OCI-LY7 (cell line): ENCODE data around the gene HSP90B1. TPM values are rescaled to one million over a fixed set of nuclear protein-coding genes. Genes with fewer than 3 reads are reported as not detected.

Experiments used
- BruUV-seq: library from RNA; stranded (reverse); fragments of 400-500 nt; replicated peaks from 2 replicates; lab custom pipeline; 2021; lab: Mats Ljungman, UMichigan
- CTCF ChIA-PET: fragments of 300-600 bp; sonication (Branson Sonifier 250); formaldehyde crosslinking; loops from one replicate; lab custom pipeline; 2022; ENCODE audit warnings: antibody characterized with exemption; ENCODE audit not compliant: unreplicated experiment; lab: Charles Lee
- POLR2A ChIA-PET: fragments of 300-600 bp; sonication (Branson Sonifier 250); formaldehyde crosslinking; loops from one replicate; lab custom pipeline; 2022; ENCODE audit warnings: antibody characterized with exemption; lab: Charles Lee
- DNase-seq: peaks from one replicate; pipeline ENCODE4 v3.0.0-alpha.2; 2015; ENCODE audit warnings: low spot score
- H2AFZ ChIP-seq: fragments of 200-600 bp; sonication (generic), shearing (Covaris generic); 2 replicates; pipeline ENCODE4 v1.6.1; 2014; ENCODE audit warnings: mild to moderate bottlenecking, antibody characterized with exemption, low read length, moderate library complexity
- H3K27ac ChIP-seq: fragments of 200-600 bp; sonication (generic); 2 replicates; pipeline ENCODE4 v1.5.1; 2014; ENCODE audit warnings: mixed run types, low read depth, mild to moderate bottlenecking, moderate library complexity, low read length, inconsistent platforms; ENCODE audit not compliant: poor library complexity, severe bottlenecking
- H3K36me3 ChIP-seq: fragments of 200-600 bp; sonication (generic); 2 replicates; pipeline ENCODE4 v1.6.1; 2014; ENCODE audit warnings: mild to moderate bottlenecking, antibody characterized with exemption, low read length, moderate library complexity, mixed read lengths; ENCODE audit not compliant: insufficient read depth
- H3K4me1 ChIP-seq: fragments of 200-600 bp; sonication (generic); 2 replicates; pipeline ENCODE4 v1.5.1; 2014; ENCODE audit warnings: mild to moderate bottlenecking, low read length; ENCODE audit not compliant: insufficient read depth, poor library complexity, severe bottlenecking
- H3K4me2 ChIP-seq: fragments of 200-600 bp; sonication (generic); 2 replicates; pipeline ENCODE4 v1.6.1; 2014; ENCODE audit warnings: mild to moderate bottlenecking, low read length
- H3K4me3 ChIP-seq: fragments of 200-600 bp; sonication (generic); 2 replicates; pipeline ENCODE4 v1.5.1; 2014; ENCODE audit warnings: mild to moderate bottlenecking, low read depth, low read length; ENCODE audit not compliant: poor library complexity, severe bottlenecking
- H3K79me2 ChIP-seq: fragments of 200-600 bp; sonication (generic); 2 replicates; pipeline ENCODE4 v1.6.1; 2016; ENCODE audit warnings: low read depth, mild to moderate bottlenecking, low read length, moderate library complexity, mixed read lengths; ENCODE audit not compliant: insufficient read depth
- H3K9me2 ChIP-seq: fragments of 200-600 bp; sonication (generic); 2 replicates; pipeline ENCODE4 v1.6.1; 2016; ENCODE audit warnings: mild to moderate bottlenecking, low read length, mixed read lengths; ENCODE audit not compliant: insufficient read depth
- H3K9me3 ChIP-seq: fragments of 200-600 bp; sonication (generic); 2 replicates; pipeline ENCODE4 v1.6.1; 2014; ENCODE audit warnings: mild to moderate bottlenecking, mixed run types, low read length, mixed read lengths
- H4K20me1 ChIP-seq: fragments of 200-600 bp; sonication (generic); 2 replicates; pipeline ENCODE4 v1.6.1; 2014; ENCODE audit warnings: mild to moderate bottlenecking, antibody characterized with exemption, low read length, moderate library complexity, mixed read lengths; ENCODE audit not compliant: insufficient read depth
- CTCF ChIP-seq: fragments of 200-600 bp; sonication (generic); conservative IDR thresholded peaks from 2 replicates; pipeline ENCODE4 v1.5.1; 2014; ENCODE audit warnings: mild to moderate bottlenecking, antibody characterized with exemption, low read length, moderate library complexity, mixed read lengths
- EZH2phosphoT487 ChIP-seq: fragments of 200-600 bp; sonication (generic); IDR thresholded peaks from 2 replicates; pipeline ENCODE4 v1.6.1; 2018; ENCODE audit warnings: low read depth, borderline replicate concordance, mild to moderate bottlenecking, mixed run types, antibody characterized with exemption, low read length, moderate library complexity, mixed read lengths
- intact Hi-C: fragments of 100-400 bp; cut with micrococcal nuclease; formaldehyde crosslinking; loops from one replicate; pipeline ENCODE4 v1.10.0; 2022; ENCODE audit not compliant: unreplicated experiment
- total RNA-seq, 2 experiments: library from RNA; depleted of rRNA in 1 of 2; stranded (reverse); fragments of >200 nt in 1 of 2; shearing (Covaris generic) in 1 of 2; gene quantifications; 2 replicates each; pipeline ENCODE4 v1.2.3, GENCODE V29; 2014 to 2022

The HSP90B1 gene
- total RNA-seq, 2 experiments from 2014 or later = 235 to 304 TPM

GRCh38 chr12:103886195-103886797 lies 43.9 kb upstream of the HSP90B1 start:
- CTCF ChIA-PET = no interaction called here
- no TSS peak for BruUV-seq
- Histone ChIP-seq H3K79me2 (no peaks in the 10 kb centered on the region), H3K4me1 (peaks cover 3% of the 10 kb centered on the region), H3K4me2 (no peak overlapping the region), H3K9me2 (no peaks in the 10 kb centered on the region), H3K9me3 (no peaks in the 10 kb centered on the region), H3K27ac (no peak overlapping the region), H3K36me3 (no peaks in the 10 kb centered on the region), H4K20me1 (no peaks in the 10 kb centered on the region), H3K4me3 (no peak overlapping the region), H2AFZ (no peak overlapping the region)
- POLR2A ChIA-PET = interaction anchor here (0.7 kb wide), 1 partner anchor 41 kb away, joined by 3 read pairs; no protein-coding TSS in a partner anchor
- intact Hi-C loops = loop anchor here (10.0 kb wide), 1 partner anchor 469 kb away; no protein-coding TSS in a partner anchor
- DNase-seq = no peak
- TF ChIP-seq CTCF (no peak), EZH2phosphoT487 (no peak)

GRCh38 chr12:103887738-103888137 lies 42.5 kb upstream of the HSP90B1 start:
- Histone ChIP-seq H3K79me2 (no peaks in the 10 kb centered on the region), H3K27ac (no peak overlapping the region), H3K36me3 (no peaks in the 10 kb centered on the region), H3K4me1 (no peaks in the 10 kb centered on the region), H3K9me2 (no peaks in the 10 kb centered on the region), H2AFZ (no peak overlapping the region), H3K4me3 (no peak overlapping the region), H3K4me2 (no peak overlapping the region), H3K9me3 (no peaks in the 10 kb centered on the region), H4K20me1 (no peaks in the 10 kb centered on the region)
- no peak for DNase-seq
- intact Hi-C loops = loop anchor here (10.0 kb wide), 1 partner anchor 467 kb away; no protein-coding TSS in a partner anchor
- BruUV-seq = no TSS peak
- no peak for TF ChIP-seq CTCF
- TF ChIP-seq EZH2phosphoT487 = no peak
- ChIA-PET POLR2A (interaction anchor here (0.6 to 1.1 kb wide), 3 partner anchors 11 to 23 kb away, joined by 4 to 5 read pairs (median 5); no protein-coding TSS in a partner anchor), CTCF (no interaction called here)

GRCh38 chr12:103897316-103897715 lies 32.9 kb upstream of the HSP90B1 start:
- Histone ChIP-seq H3K27ac (no peak overlapping the region), H3K36me3 (no peaks in the 10 kb centered on the region), H3K4me3 (no peak overlapping the region), H2AFZ (no peak overlapping the region), H3K4me1 (no peaks in the 10 kb centered on the region), H4K20me1 (no peaks in the 10 kb centered on the region), H3K79me2 (no peaks in the 10 kb centered on the region), H3K4me2 (no peak overlapping the region), H3K9me2 (no peaks in the 10 kb centered on the region), H3K9me3 (no peaks in the 10 kb centered on the region)
- POLR2A ChIA-PET = interaction anchor here (0.6 to 0.7 kb wide), 3 partner anchors 13 to 886 kb away, joined by 3 read pairs; no protein-coding TSS in a partner anchor
- no peak for TF ChIP-seq CTCF
- TF ChIP-seq EZH2phosphoT487 = no peak
- no TSS peak for BruUV-seq
- intact Hi-C loops = no loop called here
- no peak for DNase-seq
- CTCF ChIA-PET = no interaction called here
